Panc1 (cell line): Measurements from ENCODE around the gene PRKAG2. TPM values are rescaled to one million over a fixed set of nuclear protein-coding genes. Genes with fewer than 3 reads are reported as not detected.

Experiments
- ATAC-seq: fragments of 200-7000 bp; cut with Tn5 transposase; 2 replicates; pipeline ENCODE4 v1.9.1; 2020; ENCODE audit warnings: mild to moderate bottlenecking, moderate library complexity
- BruUV-seq: library from RNA; stranded (reverse); fragments of 400-500 nt; replicated peaks from 2 replicates; lab custom pipeline; 2021; lab: Mats Ljungman, UMichigan
- CTCF ChIA-PET: fragments of 300-600 bp; sonication (Branson Sonifier 250); formaldehyde crosslinking; loops from one replicate; lab custom pipeline; 2022; ENCODE audit warnings: antibody characterized with exemption; lab: Charles Lee
- POLR2A ChIA-PET: fragments of 300-600 bp; sonication (Branson Sonifier 250); formaldehyde crosslinking; loops from one replicate; lab custom pipeline; 2022; ENCODE audit warnings: antibody characterized with exemption; lab: Charles Lee
- DNase-seq: peaks from one replicate; pipeline ENCODE4 v3.0.0-alpha.2; 2010; ENCODE audit warnings: low read depth, low spot score
- H3K27ac ChIP-seq: 2 replicates; pipeline ENCODE4 v1.5.1; 2011; ENCODE audit warnings: mild to moderate bottlenecking, low read length, inconsistent platforms
- H3K27me3 ChIP-seq: fragments of 200-500 bp; sonication (Bioruptor generic); 2 replicates; pipeline ENCODE4 v1.6.0; 2014; ENCODE audit warnings: low read length, inconsistent platforms; ENCODE audit not compliant: control insufficient read depth, insufficient read depth
- H3K36me3 ChIP-seq: fragments of 200-500 bp; sonication (Bioruptor generic); 2 replicates; pipeline ENCODE4 v1.5.1; 2014; ENCODE audit warnings: inconsistent platforms, mild to moderate bottlenecking, low read length, moderate library complexity; ENCODE audit not compliant: control insufficient read depth, insufficient read depth
- H3K4me1 ChIP-seq: 2 replicates; pipeline ENCODE4 v1.5.1; 2011; ENCODE audit warnings: inconsistent platforms, mild to moderate bottlenecking, low read length, moderate library complexity; ENCODE audit not compliant: control insufficient read depth, insufficient read depth
- H3K4me3 ChIP-seq, 2 experiments: 2 replicates each; pipeline ENCODE4 v1.5.1; 2011 to 2012; ENCODE audit warnings: low read depth in 2 of 2, low read length in 2 of 2, mild to moderate bottlenecking in 2 of 2, inconsistent platforms in 1 of 2, moderate library complexity in 1 of 2
- H3K9me3 ChIP-seq: fragments of 200-500 bp; sonication (Bioruptor generic); 2 replicates; pipeline ENCODE4 v1.5.1; 2014; ENCODE audit warnings: low read depth, mild to moderate bottlenecking, inconsistent platforms, low read length, moderate library complexity; ENCODE audit not compliant: control insufficient read depth, insufficient read depth
- POLR2AphosphoS5 ChIP-seq: IDR thresholded peaks from 2 replicates; pipeline ENCODE4 v1.6.1; 2012; ENCODE audit warnings: mild to moderate bottlenecking, low read depth, low read length, moderate library complexity
- SIN3A ChIP-seq: IDR thresholded peaks from 2 replicates; pipeline ENCODE4 v1.6.1; 2012; ENCODE audit warnings: low read depth, mild to moderate bottlenecking, low read length, moderate library complexity, borderline replicate concordance; ENCODE audit not compliant: insufficient read depth
- TCF7L2 ChIP-seq: IDR thresholded peaks from 2 replicates; pipeline ENCODE4 v1.6.1; 2011; ENCODE audit warnings: mild to moderate bottlenecking, low read depth, low read length, inconsistent platforms
- in situ Hi-C: cut with HindIII; loops from 2 replicates; pipeline ENCODE4 v1.10.0; 2016; ENCODE audit warnings: low sequenced_read_pairs, low pct_unique_long_range_greater_than_20kb
- intact Hi-C: fragments of 100-400 bp; cut with micrococcal nuclease; formaldehyde crosslinking; loops from one replicate; pipeline ENCODE4 v1.10.0; 2022; ENCODE audit not compliant: unreplicated experiment
- total RNA-seq: library from RNA; stranded (reverse); gene quantifications from one replicate; pipeline ENCODE4 v1.2.1, GENCODE V29; 2021; ENCODE audit not compliant: unreplicated experiment
- TF ChIP-seq, protein P1 (sequence below), 2 experiments: IDR thresholded peaks; 2 replicates each; pipeline ENCODE4 v1.6.1; 2011 to 2012; ENCODE audit warnings: low read depth in 2 of 2, control low read depth in 1 of 2, low read length in 1 of 2, mild to moderate bottlenecking in 1 of 2, moderate library complexity in 1 of 2; ENCODE audit not compliant: insufficient read depth in 1 of 2
- TF ChIP-seq, protein P2 (sequence below): fragments of 450-650 bp; IDR thresholded peaks from 2 replicates; pipeline ENCODE4 v1.5.1; 2017; ENCODE audit warnings: mild to moderate bottlenecking

Gene PRKAG2
- total RNA-seq, 1 experiment from 2014 or later: 71.6 TPM

DNA sequence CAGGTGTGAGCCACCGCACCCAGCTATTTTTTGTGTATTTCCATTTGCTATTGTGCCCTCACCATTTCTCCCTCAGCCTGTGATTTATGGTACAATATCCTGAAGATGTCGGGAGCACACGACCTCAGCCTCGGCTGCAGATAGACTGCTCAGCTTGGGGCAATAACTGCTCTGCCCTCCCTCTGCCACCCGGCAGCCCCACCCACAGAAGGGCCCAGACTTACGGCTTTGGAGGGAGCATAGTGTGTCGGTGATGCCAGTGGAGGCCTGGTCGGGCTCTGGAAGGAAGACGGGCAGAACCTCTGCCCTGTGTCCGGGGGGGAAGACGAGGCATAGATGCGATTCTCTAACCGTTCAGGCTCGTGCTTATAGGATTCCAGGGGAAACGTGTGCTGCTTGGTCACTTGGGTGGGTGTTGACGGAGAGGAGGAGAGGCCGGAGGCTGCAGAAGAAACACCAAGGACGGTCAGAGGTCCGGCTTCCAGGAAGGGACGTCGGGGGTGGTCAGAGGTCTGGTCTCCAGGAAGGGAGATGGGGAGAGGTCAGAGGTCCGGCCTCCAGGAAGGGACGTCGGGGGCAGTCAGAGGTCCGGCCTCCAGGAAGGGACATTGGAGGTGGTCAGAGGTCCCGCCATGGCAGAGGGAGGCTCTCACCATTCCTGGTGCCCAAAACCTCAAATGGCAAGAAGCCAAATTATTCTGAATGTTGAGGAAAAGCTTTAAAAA, 201.6 kb downstream of the PRKAG2 start:
- H3K36me3 ChIP-seq: no peaks in the 10 kb centered on the region
- H3K9me3 ChIP-seq: no peaks in the 10 kb centered on the region
- H3K27ac ChIP-seq: no peak overlapping the region
- H3K4me3 ChIP-seq: no peak overlapping the region
- peaks cover 11% of the 10 kb centered on the region for H3K4me1 ChIP-seq
- intact Hi-C loops (no loop called here), in situ Hi-C loops (no loop called here)
- ChIA-PET CTCF (no interaction called here), POLR2A (no interaction called here)
- no TSS peak for BruUV-seq
- H3K27me3 ChIP-seq: no peaks in the 10 kb centered on the region
- TF ChIP-seq, protein P1, sequence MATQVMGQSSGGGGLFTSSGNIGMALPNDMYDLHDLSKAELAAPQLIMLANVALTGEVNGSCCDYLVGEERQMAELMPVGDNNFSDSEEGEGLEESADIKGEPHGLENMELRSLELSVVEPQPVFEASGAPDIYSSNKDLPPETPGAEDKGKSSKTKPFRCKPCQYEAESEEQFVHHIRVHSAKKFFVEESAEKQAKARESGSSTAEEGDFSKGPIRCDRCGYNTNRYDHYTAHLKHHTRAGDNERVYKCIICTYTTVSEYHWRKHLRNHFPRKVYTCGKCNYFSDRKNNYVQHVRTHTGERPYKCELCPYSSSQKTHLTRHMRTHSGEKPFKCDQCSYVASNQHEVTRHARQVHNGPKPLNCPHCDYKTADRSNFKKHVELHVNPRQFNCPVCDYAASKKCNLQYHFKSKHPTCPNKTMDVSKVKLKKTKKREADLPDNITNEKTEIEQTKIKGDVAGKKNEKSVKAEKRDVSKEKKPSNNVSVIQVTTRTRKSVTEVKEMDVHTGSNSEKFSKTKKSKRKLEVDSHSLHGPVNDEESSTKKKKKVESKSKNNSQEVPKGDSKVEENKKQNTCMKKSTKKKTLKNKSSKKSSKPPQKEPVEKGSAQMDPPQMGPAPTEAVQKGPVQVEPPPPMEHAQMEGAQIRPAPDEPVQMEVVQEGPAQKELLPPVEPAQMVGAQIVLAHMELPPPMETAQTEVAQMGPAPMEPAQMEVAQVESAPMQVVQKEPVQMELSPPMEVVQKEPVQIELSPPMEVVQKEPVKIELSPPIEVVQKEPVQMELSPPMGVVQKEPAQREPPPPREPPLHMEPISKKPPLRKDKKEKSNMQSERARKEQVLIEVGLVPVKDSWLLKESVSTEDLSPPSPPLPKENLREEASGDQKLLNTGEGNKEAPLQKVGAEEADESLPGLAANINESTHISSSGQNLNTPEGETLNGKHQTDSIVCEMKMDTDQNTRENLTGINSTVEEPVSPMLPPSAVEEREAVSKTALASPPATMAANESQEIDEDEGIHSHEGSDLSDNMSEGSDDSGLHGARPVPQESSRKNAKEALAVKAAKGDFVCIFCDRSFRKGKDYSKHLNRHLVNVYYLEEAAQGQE (IDR thresholded peaks at IDR 0.05; ENCODE audit: insufficient read depth in 1 of 2, low read depth in 2 of 2, low read length in 1 of 2): no peak
- TF ChIP-seq POLR2AphosphoS5: no peak
- no peak for TF ChIP-seq TCF7L2
- no peak for TF ChIP-seq SIN3A
- TF ChIP-seq, protein P2, sequence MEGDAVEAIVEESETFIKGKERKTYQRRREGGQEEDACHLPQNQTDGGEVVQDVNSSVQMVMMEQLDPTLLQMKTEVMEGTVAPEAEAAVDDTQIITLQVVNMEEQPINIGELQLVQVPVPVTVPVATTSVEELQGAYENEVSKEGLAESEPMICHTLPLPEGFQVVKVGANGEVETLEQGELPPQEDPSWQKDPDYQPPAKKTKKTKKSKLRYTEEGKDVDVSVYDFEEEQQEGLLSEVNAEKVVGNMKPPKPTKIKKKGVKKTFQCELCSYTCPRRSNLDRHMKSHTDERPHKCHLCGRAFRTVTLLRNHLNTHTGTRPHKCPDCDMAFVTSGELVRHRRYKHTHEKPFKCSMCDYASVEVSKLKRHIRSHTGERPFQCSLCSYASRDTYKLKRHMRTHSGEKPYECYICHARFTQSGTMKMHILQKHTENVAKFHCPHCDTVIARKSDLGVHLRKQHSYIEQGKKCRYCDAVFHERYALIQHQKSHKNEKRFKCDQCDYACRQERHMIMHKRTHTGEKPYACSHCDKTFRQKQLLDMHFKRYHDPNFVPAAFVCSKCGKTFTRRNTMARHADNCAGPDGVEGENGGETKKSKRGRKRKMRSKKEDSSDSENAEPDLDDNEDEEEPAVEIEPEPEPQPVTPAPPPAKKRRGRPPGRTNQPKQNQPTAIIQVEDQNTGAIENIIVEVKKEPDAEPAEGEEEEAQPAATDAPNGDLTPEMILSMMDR: no peak
- DNase-seq (no peak), ATAC-seq (no peak)

DNA sequence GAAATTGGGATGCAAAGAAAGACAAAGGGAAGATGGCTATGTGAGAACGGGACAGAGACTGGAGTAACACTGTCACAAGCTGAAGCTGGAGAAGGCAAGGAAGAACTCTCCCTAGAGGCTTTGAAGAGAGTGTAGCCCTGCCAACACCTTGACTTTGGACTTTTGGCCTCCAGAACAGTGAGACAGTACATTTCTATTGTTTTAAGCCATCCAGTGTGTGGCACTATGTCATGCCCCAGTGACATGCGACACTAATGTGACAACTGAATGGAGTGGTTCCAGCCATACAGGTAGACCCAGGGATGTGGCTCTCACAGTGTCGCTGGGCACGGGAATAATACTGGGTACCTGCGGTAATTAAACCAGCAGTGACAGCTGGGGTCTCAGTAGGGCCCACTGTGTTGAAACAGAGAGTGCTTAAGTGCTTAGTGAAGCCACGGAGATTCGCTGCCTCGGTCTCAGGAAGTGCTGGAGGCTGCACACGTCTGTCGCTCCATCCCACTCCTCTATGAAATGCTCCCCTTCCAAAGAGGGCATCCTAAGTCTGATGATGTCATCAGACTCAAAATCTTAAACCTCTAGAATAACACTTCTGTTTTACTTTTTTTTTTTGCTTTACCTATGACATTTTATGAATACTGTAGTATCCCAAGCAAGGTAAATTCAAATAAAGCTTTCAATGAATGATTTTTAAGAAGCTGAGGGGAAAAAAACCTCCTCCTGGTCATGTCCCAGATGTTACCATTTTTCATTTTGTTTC, 202.6 kb downstream of the PRKAG2 start:
- no TSS peak for BruUV-seq
- Histone ChIP-seq H3K9me3 (no peaks in the 10 kb centered on the region), H3K27me3 (no peaks in the 10 kb centered on the region), H3K4me1 (peaks cover 11% of the 10 kb centered on the region), H3K4me3 (no peak overlapping the region), H3K36me3 (no peaks in the 10 kb centered on the region), H3K27ac (no peak overlapping the region)
- TF ChIP-seq SIN3A: no peak
- TF ChIP-seq POLR2AphosphoS5: no peak
- TF ChIP-seq, protein P2: no peak
- TF ChIP-seq, protein P1 (IDR thresholded peaks at IDR 0.05; ENCODE audit: insufficient read depth in 1 of 2, low read depth in 2 of 2, low read length in 1 of 2): no peak
- TF ChIP-seq TCF7L2: no peak
- POLR2A ChIA-PET: no interaction called here
- in situ Hi-C loops: no loop called here
- DNase-seq (no peak), ATAC-seq (no peak)
- intact Hi-C loops: no loop called here
- CTCF ChIA-PET: no interaction called here
